ENCODE data around the gene ZBTB47.

Gene ZBTB47

GRCh38 chr3:42637001-42637400 lies 16.5 kb upstream of the ZBTB47 start:
- no peak overlapping the region for H3K4me2 ChIP-seq (ENCODE audit: low read length)
- peaks cover 2% of the 10 kb centered on the region for H3K79me1 ChIP-seq (ENCODE audit: low read length)
- H2BK15ac ChIP-seq (replicated peaks; ENCODE audit: low read depth) = no peak overlapping the region
- no CpG with 5 or more reads among the region's 6 CpGs for WGBS (ENCODE audit: extremely low coverage, insufficient coverage, low lambda C conversion rate)
- no peak overlapping the region for H3K9ac ChIP-seq (ENCODE audit: low read length)
- no peak overlapping the region for H3K4ac ChIP-seq (ENCODE audit: low read depth, low read length)
- no peak overlapping the region for H3K23ac ChIP-seq (ENCODE audit: low read length)
- no peaks in the 10 kb centered on the region for H3K79me2 ChIP-seq (ENCODE audit: control insufficient read depth, insufficient read depth, low read length)
- H2AK5ac ChIP-seq (ENCODE audit: low read length) = no peak overlapping the region
- H2BK5ac ChIP-seq (ENCODE audit: low read length) = no peak overlapping the region
- no peak overlapping the region for H4K8ac ChIP-seq (ENCODE audit: low read depth, low read length)
- peaks cover 13% of the 10 kb centered on the region for H3K36me3 ChIP-seq (ENCODE audit: control insufficient read depth, insufficient read depth, low read length)
- H3K27me3 ChIP-seq (ENCODE audit: insufficient read depth, low read length, poor library complexity) = no peaks in the 10 kb centered on the region
- H3K18ac ChIP-seq (ENCODE audit: low read length) = no peak overlapping the region
- DNase-seq = no peak
- H3K27ac ChIP-seq (ENCODE audit: low read depth, low read length) = no peak overlapping the region
- no peak overlapping the region for H2BK120ac ChIP-seq (ENCODE audit: low read depth, low read length)
- no peak overlapping the region for H3K56ac ChIP-seq (ENCODE audit: low read length)
- no peak overlapping the region for H4K5ac ChIP-seq (ENCODE audit: low read length)
- H3K4me1 ChIP-seq (ENCODE audit: control insufficient read depth, low read depth, low read length) = no peaks in the 10 kb centered on the region
- H3K4me3 ChIP-seq (ENCODE audit: low read length) = no peak overlapping the region

GRCh38 chr3:42638339-42638842 lies 15.1 kb upstream of the ZBTB47 start:
- Histone ChIP-seq H3K79me1 (ENCODE audit: low read length) (peaks cover 2% of the 10 kb centered on the region), H4K5ac (ENCODE audit: low read length) (no peak overlapping the region), H3K23ac (ENCODE audit: low read length) (no peak overlapping the region), H3K4me2 (ENCODE audit: low read length) (no peak overlapping the region), H3K4me1 (ENCODE audit: control insufficient read depth, low read depth, low read length) (no peaks in the 10 kb centered on the region), H2BK120ac (ENCODE audit: low read depth, low read length) (no peak overlapping the region), H3K4ac (ENCODE audit: low read depth, low read length) (no peak overlapping the region), H4K8ac (ENCODE audit: low read depth, low read length) (no peak overlapping the region), H2AK5ac (ENCODE audit: low read length) (no peak overlapping the region), H3K27ac (ENCODE audit: low read depth, low read length) (no peak overlapping the region), H3K9ac (ENCODE audit: low read length) (no peak overlapping the region), H3K18ac (ENCODE audit: low read length) (no peak overlapping the region), H3K4me3 (ENCODE audit: low read length) (no peak overlapping the region), H2BK5ac (ENCODE audit: low read length) (no peak overlapping the region), H3K27me3 (ENCODE audit: insufficient read depth, low read length, poor library complexity) (no peaks in the 10 kb centered on the region), H3K79me2 (ENCODE audit: control insufficient read depth, insufficient read depth, low read length) (no peaks in the 10 kb centered on the region), H3K36me3 (ENCODE audit: control insufficient read depth, insufficient read depth, low read length) (peaks cover 17% of the 10 kb centered on the region), H2BK15ac (replicated peaks; ENCODE audit: low read depth) (no peak overlapping the region), H3K56ac (ENCODE audit: low read length) (no peak overlapping the region)
- no CpG with 5 or more reads among the region's 6 CpGs for WGBS (ENCODE audit: extremely low coverage, insufficient coverage, low lambda C conversion rate)
- DNase-seq = no peak

DNA sequence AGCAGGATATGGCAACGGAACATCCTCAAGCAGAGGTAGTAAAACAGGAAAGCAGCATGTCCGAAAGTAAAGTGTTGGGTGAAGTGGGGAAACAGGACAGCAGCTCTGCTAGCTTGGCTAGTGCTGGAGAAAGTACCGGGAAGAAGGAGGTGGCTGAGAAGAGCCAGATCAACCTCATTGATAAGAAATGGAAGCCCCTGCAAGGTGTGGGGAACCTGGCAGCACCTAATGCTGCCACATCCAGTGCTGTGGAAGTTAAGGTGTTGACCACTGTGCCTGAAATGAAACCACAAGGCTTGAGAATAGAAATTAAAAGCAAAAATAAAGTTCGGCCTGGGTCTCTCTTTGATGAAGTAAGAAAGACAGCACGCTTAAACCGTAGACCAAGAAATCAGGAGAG lies 14.3 kb upstream of the ZBTB47 start:
- Histone ChIP-seq H3K4me1 (ENCODE audit: control insufficient read depth, low read depth, low read length) (no peaks in the 10 kb centered on the region), H2BK5ac (ENCODE audit: low read length) (no peak overlapping the region), H2AK5ac (ENCODE audit: low read length) (no peak overlapping the region), H3K4ac (ENCODE audit: low read depth, low read length) (no peak overlapping the region), H3K79me1 (ENCODE audit: low read length) (peaks cover 2% of the 10 kb centered on the region), H2BK120ac (ENCODE audit: low read depth, low read length) (no peak overlapping the region), H3K27me3 (ENCODE audit: insufficient read depth, low read length, poor library complexity) (no peaks in the 10 kb centered on the region), H4K8ac (ENCODE audit: low read depth, low read length) (no peak overlapping the region), H3K18ac (ENCODE audit: low read length) (no peak overlapping the region), H3K4me2 (ENCODE audit: low read length) (no peak overlapping the region), H3K9ac (ENCODE audit: low read length) (no peak overlapping the region), H3K56ac (ENCODE audit: low read length) (no peak overlapping the region), H2BK15ac (replicated peaks; ENCODE audit: low read depth) (no peak overlapping the region), H4K5ac (ENCODE audit: low read length) (no peak overlapping the region), H3K27ac (ENCODE audit: low read depth, low read length) (no peak overlapping the region), H3K79me2 (ENCODE audit: control insufficient read depth, insufficient read depth, low read length) (no peaks in the 10 kb centered on the region), H3K36me3 (ENCODE audit: control insufficient read depth, insufficient read depth, low read length) (peaks cover 17% of the 10 kb centered on the region), H3K4me3 (ENCODE audit: low read length) (no peak overlapping the region), H3K23ac (ENCODE audit: low read length) (no peak overlapping the region)
- no peak for DNase-seq
- WGBS (ENCODE audit: extremely low coverage, insufficient coverage, low lambda C conversion rate) = no CpG with 5 or more reads among the region's 6 CpGs

DNA sequence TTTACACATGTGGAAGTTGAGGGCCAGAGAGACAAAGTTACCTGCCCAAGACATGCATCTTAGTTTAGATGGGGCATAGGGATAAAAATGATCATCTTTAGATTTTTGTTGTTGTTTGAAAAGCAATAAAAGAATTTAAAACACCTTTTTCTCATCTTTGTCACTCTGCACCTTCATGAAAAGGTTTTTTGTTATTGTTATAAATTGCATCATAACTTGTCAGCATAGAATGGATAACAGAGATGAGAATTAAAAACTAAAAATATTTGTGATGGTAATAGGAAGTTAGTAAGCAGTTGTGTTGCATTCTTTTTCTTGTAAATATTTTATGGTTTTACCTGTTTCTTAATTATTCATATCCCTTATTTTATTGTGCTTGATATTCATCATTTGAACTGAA lies 13.4 kb upstream of the ZBTB47 start:
- H3K4me3 ChIP-seq (ENCODE audit: low read length) = no peak overlapping the region
- H3K4me2 ChIP-seq (ENCODE audit: low read length) = no peak overlapping the region
- no peak for DNase-seq
- H4K8ac ChIP-seq (ENCODE audit: low read depth, low read length) = no peak overlapping the region
- no peak overlapping the region for H2BK120ac ChIP-seq (ENCODE audit: low read depth, low read length)
- H2BK15ac ChIP-seq (replicated peaks; ENCODE audit: low read depth) = no peak overlapping the region
- no peaks in the 10 kb centered on the region for H3K79me2 ChIP-seq (ENCODE audit: control insufficient read depth, insufficient read depth, low read length)
- H3K27ac ChIP-seq (ENCODE audit: low read depth, low read length) = no peak overlapping the region
- H3K9ac ChIP-seq (ENCODE audit: low read length) = no peak overlapping the region
- H3K36me3 ChIP-seq (ENCODE audit: control insufficient read depth, insufficient read depth, low read length) = peaks cover 22% of the 10 kb centered on the region
- peaks cover 6% of the 10 kb centered on the region for H3K79me1 ChIP-seq (ENCODE audit: low read length)
- no peak overlapping the region for H4K5ac ChIP-seq (ENCODE audit: low read length)
- no peaks in the 10 kb centered on the region for H3K27me3 ChIP-seq (ENCODE audit: insufficient read depth, low read length, poor library complexity)
- no peak overlapping the region for H3K4ac ChIP-seq (ENCODE audit: low read depth, low read length)
- no peak overlapping the region for H3K23ac ChIP-seq (ENCODE audit: low read length)
- H3K4me1 ChIP-seq (ENCODE audit: control insufficient read depth, low read depth, low read length) = no peaks in the 10 kb centered on the region
- no peak overlapping the region for H3K18ac ChIP-seq (ENCODE audit: low read length)
- H3K56ac ChIP-seq (ENCODE audit: low read length) = no peak overlapping the region
- H2AK5ac ChIP-seq (ENCODE audit: low read length) = no peak overlapping the region
- no peak overlapping the region for H2BK5ac ChIP-seq (ENCODE audit: low read length)

DNA sequence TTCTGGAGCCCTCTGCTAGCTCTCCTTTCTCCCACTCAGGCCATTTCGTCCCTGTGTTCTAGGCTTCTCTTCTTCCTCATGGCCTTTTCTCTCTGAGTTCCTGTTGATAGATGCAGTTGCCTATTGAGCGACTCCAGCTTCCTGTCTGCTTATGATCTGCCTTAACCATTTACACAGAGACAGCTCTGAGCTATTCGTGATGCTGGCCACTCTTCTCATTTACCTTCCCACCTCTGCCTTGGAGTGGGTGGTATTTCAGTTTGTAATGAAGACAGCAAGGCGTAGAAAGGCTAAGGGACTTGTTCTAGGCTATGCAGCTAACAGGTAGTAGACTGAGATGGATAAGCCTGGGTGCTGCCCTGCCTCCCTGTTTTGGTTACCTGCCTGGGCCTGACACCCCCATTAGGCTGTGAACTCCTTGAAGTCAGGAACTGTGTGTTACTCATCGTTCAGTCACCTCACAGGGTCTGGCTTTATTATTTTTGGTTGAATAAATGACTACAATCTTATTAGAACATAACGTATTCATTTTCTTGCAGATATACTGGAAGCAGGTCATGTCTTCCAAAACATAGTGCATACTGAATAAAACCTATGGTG lies 12.6 kb upstream of the ZBTB47 start:
- Histone ChIP-seq H2BK120ac (ENCODE audit: low read depth, low read length) (no peak overlapping the region), H3K4me3 (ENCODE audit: low read length) (no peak overlapping the region), H4K5ac (ENCODE audit: low read length) (no peak overlapping the region), H3K56ac (ENCODE audit: low read length) (no peak overlapping the region), H3K4me2 (ENCODE audit: low read length) (no peak overlapping the region), H3K4ac (ENCODE audit: low read depth, low read length) (no peak overlapping the region), H3K79me2 (ENCODE audit: control insufficient read depth, insufficient read depth, low read length) (no peaks in the 10 kb centered on the region), H3K4me1 (ENCODE audit: control insufficient read depth, low read depth, low read length) (no peaks in the 10 kb centered on the region), H2BK5ac (ENCODE audit: low read length) (no peak overlapping the region), H3K79me1 (ENCODE audit: low read length) (peaks cover 6% of the 10 kb centered on the region), H2BK15ac (replicated peaks; ENCODE audit: low read depth) (no peak overlapping the region), H3K36me3 (ENCODE audit: control insufficient read depth, insufficient read depth, low read length) (peaks cover 22% of the 10 kb centered on the region), H3K23ac (ENCODE audit: low read length) (no peak overlapping the region), H2AK5ac (ENCODE audit: low read length) (no peak overlapping the region), H3K18ac (ENCODE audit: low read length) (no peak overlapping the region), H3K27me3 (ENCODE audit: insufficient read depth, low read length, poor library complexity) (no peaks in the 10 kb centered on the region), H4K8ac (ENCODE audit: low read depth, low read length) (no peak overlapping the region), H3K9ac (ENCODE audit: low read length) (no peak overlapping the region), H3K27ac (ENCODE audit: low read depth, low read length) (no peak overlapping the region)
- WGBS (ENCODE audit: extremely low coverage, insufficient coverage, low lambda C conversion rate) = no CpG with 5 or more reads among the region's 6 CpGs
- no peak for DNase-seq

GRCh38 chr3:42647821-42648459 lies 5.6 kb upstream of the ZBTB47 start:
- Histone ChIP-seq H3K9ac (ENCODE audit: low read length) (no peak overlapping the region), H3K4me3 (ENCODE audit: low read length) (no peak overlapping the region), H2AK5ac (ENCODE audit: low read length) (no peak overlapping the region), H3K18ac (ENCODE audit: low read length) (no peak overlapping the region), H3K27me3 (ENCODE audit: insufficient read depth, low read length, poor library complexity) (no peaks in the 10 kb centered on the region), H3K36me3 (ENCODE audit: control insufficient read depth, insufficient read depth, low read length) (peaks cover 13% of the 10 kb centered on the region), H3K4ac (ENCODE audit: low read depth, low read length) (no peak overlapping the region), H3K4me1 (ENCODE audit: control insufficient read depth, low read depth, low read length) (peaks cover 13% of the 10 kb centered on the region), H3K56ac (ENCODE audit: low read length) (no peak overlapping the region), H3K79me1 (ENCODE audit: low read length) (peaks cover 4% of the 10 kb centered on the region), H4K5ac (ENCODE audit: low read length) (no peak overlapping the region), H3K27ac (ENCODE audit: low read depth, low read length) (no peak overlapping the region), H2BK15ac (replicated peaks; ENCODE audit: low read depth) (no peak overlapping the region), H3K4me2 (ENCODE audit: low read length) (no peak overlapping the region), H3K23ac (ENCODE audit: low read length) (no peak overlapping the region), H4K8ac (ENCODE audit: low read depth, low read length) (no peak overlapping the region), H2BK120ac (ENCODE audit: low read depth, low read length) (no peak overlapping the region), H3K79me2 (ENCODE audit: control insufficient read depth, insufficient read depth, low read length) (no peaks in the 10 kb centered on the region), H2BK5ac (ENCODE audit: low read length) (no peak overlapping the region)
- WGBS (ENCODE audit: extremely low coverage, insufficient coverage, low lambda C conversion rate) = no CpG with 5 or more reads among the region's 5 CpGs
- DNase-seq = peak; percentile 84

Measured in mesendoderm (in vitro differentiated cells).